Measurements from ENCODE around the gene MMP23B. TPM values are rescaled to one million over a fixed set of nuclear protein-coding genes. Genes with fewer than 3 reads are reported as not detected.

MMP23B gene
- total RNA-seq, 1 donor from 2014 or later = 4.7 TPM

DNA sequence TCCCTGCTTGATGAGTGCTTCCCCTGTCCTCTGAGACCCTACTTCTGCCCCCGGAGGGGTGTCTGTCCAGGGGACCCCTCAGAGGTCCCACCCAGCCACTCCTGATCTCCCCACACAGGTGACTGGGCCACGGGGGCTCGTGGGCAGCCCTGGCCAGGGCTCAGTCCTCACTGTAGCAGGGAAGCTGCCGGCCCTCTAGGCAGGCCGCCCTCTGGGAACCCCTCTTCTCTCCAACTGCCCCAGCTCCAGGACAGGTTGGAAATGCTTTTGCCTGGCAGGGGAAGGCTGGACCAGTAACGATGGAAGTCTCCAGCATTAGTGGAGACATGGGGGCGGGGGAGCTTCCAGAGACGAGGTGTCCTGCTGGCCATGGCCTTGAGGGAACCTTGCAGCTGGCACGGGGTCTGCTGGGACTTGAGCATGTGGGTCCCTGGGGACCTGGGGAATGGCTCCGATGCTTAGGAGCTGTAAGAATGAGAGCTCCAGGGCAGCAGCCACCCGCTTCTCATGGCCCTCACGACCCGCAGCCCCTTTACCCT is 28.9 kb upstream of the MMP23B start:
- peaks cover 16% of the 10 kb centered on the region for H3F3A ChIP-seq (ENCODE audit: low read depth)
- peaks cover 18% of the 10 kb centered on the region for H4K20me1 ChIP-seq (ENCODE audit: low read depth)
- H3K4me2 ChIP-seq = no peak overlapping the region
- no peak for DNase-seq (ENCODE audit: low spot score)
- H3K27me3 ChIP-seq = peaks cover 57% of the 10 kb centered on the region
- no peaks in the 10 kb centered on the region for H3K36me3 ChIP-seq
- H3K27me3 Mint-ChIP-seq (ENCODE audit: insufficient read depth, low read depth) = peaks cover 16% of the 10 kb centered on the region
- H3K4me1 ChIP-seq = peaks cover 3% of the 10 kb centered on the region
- no peak overlapping the region for H3K4me3 ChIP-seq
- H3K36me3 Mint-ChIP-seq = no peaks in the 10 kb centered on the region
- no peaks in the 10 kb centered on the region for H3K79me2 ChIP-seq (ENCODE audit: low read depth)
- no peak overlapping the region for H3K27ac Mint-ChIP-seq
- H2AFZ ChIP-seq (replicated peaks) = no peak overlapping the region
- no peaks in the 10 kb centered on the region for H3K9me3 Mint-ChIP-seq
- no peak overlapping the region for H3K4me3 Mint-ChIP-seq
- TF ChIP-seq EZH2 (IDR thresholded peaks at IDR 0.05) = no peak
- TF ChIP-seq, protein P1, sequence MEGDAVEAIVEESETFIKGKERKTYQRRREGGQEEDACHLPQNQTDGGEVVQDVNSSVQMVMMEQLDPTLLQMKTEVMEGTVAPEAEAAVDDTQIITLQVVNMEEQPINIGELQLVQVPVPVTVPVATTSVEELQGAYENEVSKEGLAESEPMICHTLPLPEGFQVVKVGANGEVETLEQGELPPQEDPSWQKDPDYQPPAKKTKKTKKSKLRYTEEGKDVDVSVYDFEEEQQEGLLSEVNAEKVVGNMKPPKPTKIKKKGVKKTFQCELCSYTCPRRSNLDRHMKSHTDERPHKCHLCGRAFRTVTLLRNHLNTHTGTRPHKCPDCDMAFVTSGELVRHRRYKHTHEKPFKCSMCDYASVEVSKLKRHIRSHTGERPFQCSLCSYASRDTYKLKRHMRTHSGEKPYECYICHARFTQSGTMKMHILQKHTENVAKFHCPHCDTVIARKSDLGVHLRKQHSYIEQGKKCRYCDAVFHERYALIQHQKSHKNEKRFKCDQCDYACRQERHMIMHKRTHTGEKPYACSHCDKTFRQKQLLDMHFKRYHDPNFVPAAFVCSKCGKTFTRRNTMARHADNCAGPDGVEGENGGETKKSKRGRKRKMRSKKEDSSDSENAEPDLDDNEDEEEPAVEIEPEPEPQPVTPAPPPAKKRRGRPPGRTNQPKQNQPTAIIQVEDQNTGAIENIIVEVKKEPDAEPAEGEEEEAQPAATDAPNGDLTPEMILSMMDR (IDR thresholded peaks at IDR 0.05) = no peak
- no peak for TF ChIP-seq EZH2phosphoT487 (IDR thresholded peaks at IDR 0.05)
- peaks cover 4% of the 10 kb centered on the region for H3K4me1 Mint-ChIP-seq
- no peak overlapping the region for H3K27ac ChIP-seq
- no peaks in the 10 kb centered on the region for H3K9me3 ChIP-seq (ENCODE audit: low read depth)
- no peak overlapping the region for H3K9ac ChIP-seq

DNA sequence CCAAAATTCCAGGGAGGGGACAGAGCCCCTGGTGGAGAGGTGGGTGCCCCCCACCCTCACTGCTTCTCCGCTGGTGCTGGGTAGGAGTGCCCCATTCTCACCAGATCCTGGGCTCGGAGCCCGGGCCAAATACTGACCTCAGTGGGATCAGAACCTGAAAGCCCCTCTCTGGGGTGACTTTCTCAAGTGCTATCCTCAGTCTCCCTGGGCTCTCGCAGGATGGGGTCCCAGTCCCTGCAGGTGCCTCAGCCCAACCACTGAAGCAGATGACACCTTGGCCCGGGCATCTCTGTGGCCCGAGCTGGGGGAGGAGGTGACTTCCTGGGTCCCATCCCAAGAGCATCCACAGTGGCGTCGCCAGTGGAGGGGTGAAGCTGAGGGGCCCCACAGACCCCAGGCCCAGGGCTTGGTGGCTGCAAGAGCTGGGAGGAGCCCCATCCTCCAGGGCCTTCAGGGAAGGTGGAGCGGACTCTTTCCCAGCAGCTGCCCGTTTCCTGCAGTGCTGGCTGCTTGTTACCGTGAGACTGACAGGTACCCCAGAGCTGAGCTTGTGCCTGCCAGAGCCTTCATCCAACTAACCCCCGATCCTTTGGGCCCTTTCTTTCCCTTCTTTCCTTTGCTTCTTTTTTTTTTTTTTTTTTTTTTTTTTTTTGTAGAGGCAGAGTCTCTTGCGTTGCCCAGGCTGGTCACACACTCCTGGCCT is 28.2 kb upstream of the MMP23B start:
- Histone ChIP-seq H4K20me1 (ENCODE audit: low read depth) (peaks cover 10% of the 10 kb centered on the region), H2AFZ (replicated peaks) (no peak overlapping the region), H3K4me2 (no peak overlapping the region), H3K27me3 (peaks cover 49% of the 10 kb centered on the region), H3K27ac (no peak overlapping the region), H3K9ac (no peak overlapping the region), H3K4me1 (peaks cover 3% of the 10 kb centered on the region), H3K79me2 (ENCODE audit: low read depth) (no peaks in the 10 kb centered on the region), H3K4me3 (no peak overlapping the region), H3F3A (ENCODE audit: low read depth) (peaks cover 14% of the 10 kb centered on the region), H3K9me3 (ENCODE audit: low read depth) (no peaks in the 10 kb centered on the region), H3K36me3 (no peaks in the 10 kb centered on the region)
- H3K36me3 Mint-ChIP-seq = no peaks in the 10 kb centered on the region
- peaks cover 2% of the 10 kb centered on the region for H3K4me1 Mint-ChIP-seq
- no peaks in the 10 kb centered on the region for H3K9me3 Mint-ChIP-seq
- no peak overlapping the region for H3K27ac Mint-ChIP-seq
- TF ChIP-seq, protein P1 (IDR thresholded peaks at IDR 0.05) = no peak
- no peak for TF ChIP-seq EZH2 (IDR thresholded peaks at IDR 0.05)
- no peak for TF ChIP-seq EZH2phosphoT487 (IDR thresholded peaks at IDR 0.05)
- peaks cover 10% of the 10 kb centered on the region for H3K27me3 Mint-ChIP-seq (ENCODE audit: insufficient read depth, low read depth)
- no peak for DNase-seq (ENCODE audit: low spot score)
- H3K4me3 Mint-ChIP-seq = peak overlapping the region; percentile 59

DNA sequence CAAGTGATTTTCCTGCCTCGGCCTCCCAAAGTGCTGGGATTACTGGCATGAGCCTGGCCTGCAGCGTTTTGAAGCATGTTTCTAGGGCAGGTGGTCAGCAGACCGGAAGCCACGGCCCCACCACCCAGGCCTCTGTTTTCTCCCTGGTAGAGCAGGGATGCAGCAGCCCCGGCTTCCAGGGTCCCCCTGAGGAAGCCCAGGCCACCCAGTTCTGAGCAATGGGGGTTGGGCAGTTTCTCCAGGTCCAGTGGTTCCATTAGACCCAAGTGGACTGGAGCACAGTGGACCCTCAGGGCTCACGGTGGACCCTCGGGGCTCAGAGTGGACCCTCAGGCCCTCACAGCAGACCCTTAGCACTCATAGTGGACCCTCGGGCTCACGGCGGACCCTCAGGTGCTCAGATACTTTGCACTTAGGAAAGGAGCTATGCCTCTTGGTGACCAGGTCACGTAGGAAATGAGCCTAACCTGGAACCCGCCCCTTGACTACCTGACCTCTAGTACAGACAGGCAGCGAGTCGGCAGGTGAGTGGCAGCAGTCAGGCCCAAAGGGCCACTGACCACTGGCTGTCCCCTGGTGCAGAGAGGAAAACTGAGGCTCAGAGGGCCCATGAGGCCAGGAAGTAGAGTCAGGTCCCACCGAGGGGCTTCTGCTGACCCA is 27.5 kb upstream of the MMP23B start:
- H3K27ac Mint-ChIP-seq = no peak overlapping the region
- peaks cover 9% of the 10 kb centered on the region for H3K27me3 Mint-ChIP-seq (ENCODE audit: insufficient read depth, low read depth)
- Histone ChIP-seq H3K27ac (no peak overlapping the region), H3K4me1 (peaks cover 3% of the 10 kb centered on the region), H3K9me3 (ENCODE audit: low read depth) (no peaks in the 10 kb centered on the region), H3K9ac (no peak overlapping the region), H3K79me2 (ENCODE audit: low read depth) (no peaks in the 10 kb centered on the region), H3F3A (ENCODE audit: low read depth) (peaks cover 8% of the 10 kb centered on the region), H3K36me3 (no peaks in the 10 kb centered on the region), H3K4me2 (no peak overlapping the region), H3K4me3 (no peak overlapping the region), H4K20me1 (ENCODE audit: low read depth) (peaks cover 8% of the 10 kb centered on the region), H2AFZ (replicated peaks) (no peak overlapping the region), H3K27me3 (peaks cover 42% of the 10 kb centered on the region)
- no peaks in the 10 kb centered on the region for H3K36me3 Mint-ChIP-seq
- TF ChIP-seq, protein P1 (IDR thresholded peaks at IDR 0.05) = no peak
- no peak for TF ChIP-seq EZH2 (IDR thresholded peaks at IDR 0.05)
- TF ChIP-seq EZH2phosphoT487 (IDR thresholded peaks at IDR 0.05) = no peak
- no peak overlapping the region for H3K4me3 Mint-ChIP-seq
- H3K9me3 Mint-ChIP-seq = no peaks in the 10 kb centered on the region
- DNase-seq (ENCODE audit: low spot score) = no peak
- H3K4me1 Mint-ChIP-seq = no peaks in the 10 kb centered on the region
